HG02884 (cell line): ENCODE data around the gene VAC14.

Source experiments
- ATAC-seq: cut with Tn5 transposase; IDR thresholded peaks from one replicate; pipeline ENCODE4 v1.9.1; 2021; ENCODE audit warnings: mild to moderate bottlenecking, moderate library complexity; ENCODE audit not compliant: unreplicated experiment

Gene VAC14

GRCh38 chr16:70786020-70786755 is 14.8 kb downstream of the VAC14 start:
- no peak for ATAC-seq

- ATAC-seq: no peak
These were observed 16.0 kb downstream of the VAC14 start for GRCh38 chr16:70784692-70785555.

GRCh38 chr16:70782237-70782636 is 18.7 kb downstream of the VAC14 start:
- no peak for ATAC-seq

GRCh38 chr16:70781800-70782199 is 19.2 kb downstream of the VAC14 start:
- ATAC-seq: no peak

- ATAC-seq: no peak
These were observed 20.4 kb downstream of the VAC14 start for GRCh38 chr16:70780546-70780945.

GRCh38 chr16:70779361-70779760 is 21.6 kb downstream of the VAC14 start:
- no peak for ATAC-seq

GRCh38 chr16:70778901-70779309 is 22.1 kb downstream of the VAC14 start:
- no peak for ATAC-seq

- no peak for ATAC-seq
These were observed 23.0 kb downstream of the VAC14 start for GRCh38 chr16:70777973-70778406.

- ATAC-seq: no peak
These were observed 23.5 kb downstream of the VAC14 start for GRCh38 chr16:70777496-70777895.

- ATAC-seq: no peak
These were observed 25.6 kb downstream of the VAC14 start for GRCh38 chr16:70775399-70775798.

GRCh38 chr16:70774261-70774660 is 26.7 kb downstream of the VAC14 start:
- no peak for ATAC-seq

- ATAC-seq: no peak
These were observed 28.5 kb downstream of the VAC14 start for GRCh38 chr16:70772493-70772892.

- ATAC-seq: peak; percentile 52
These were observed 30.1 kb downstream of the VAC14 start for GRCh38 chr16:70770626-70771552.

GRCh38 chr16:70770291-70770625 is 30.7 kb downstream of the VAC14 start:
- ATAC-seq: no peak

GRCh38 chr16:70769761-70770160 is 31.2 kb downstream of the VAC14 start:
- no peak for ATAC-seq

- ATAC-seq: no peak
These were observed 31.8 kb downstream of the VAC14 start for GRCh38 chr16:70769131-70769530.

GRCh38 chr16:70768203-70768580 is 32.8 kb downstream of the VAC14 start:
- ATAC-seq: no peak

GRCh38 chr16:70767377-70768202 is 33.4 kb downstream of the VAC14 start:
- no peak for ATAC-seq

- ATAC-seq: no peak
These were observed 34.3 kb downstream of the VAC14 start for GRCh38 chr16:70766658-70767057.

GRCh38 chr16:70766176-70766575 is 34.8 kb downstream of the VAC14 start:
- ATAC-seq: no peak
